Measurements from ENCODE around the gene FBXW8.

The FBXW8 gene

DNA sequence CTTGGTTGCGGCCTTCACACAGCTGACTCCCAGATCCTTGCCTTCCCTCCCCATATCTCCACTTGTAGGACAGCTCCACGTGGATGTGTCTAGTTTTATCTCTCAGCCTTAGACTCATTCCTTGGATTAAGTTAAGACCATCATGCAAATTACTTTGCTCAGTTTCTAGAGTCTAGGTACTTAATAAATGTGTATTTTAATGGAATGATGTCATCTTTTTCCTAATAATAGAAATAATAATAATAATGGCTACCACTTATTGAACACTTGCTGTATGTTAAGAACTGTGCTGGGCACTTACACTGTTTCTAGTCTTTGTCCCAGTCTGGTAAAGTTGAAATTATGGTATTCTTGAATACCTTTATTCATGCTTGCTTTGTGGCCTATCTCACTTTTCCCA, 37.5 kb downstream of the FBXW8 start:
- Histone ChIP-seq H3K4me3 (ENCODE audit: low read length) (no peak overlapping the region), H3K9ac (ENCODE audit: low read length) (no peak overlapping the region), H3K9me3 (ENCODE audit: control insufficient read depth, low read length) (no peaks in the 10 kb centered on the region), H3K27me3 (replicated peaks; ENCODE audit: control insufficient read depth, insufficient read depth, low read length) (no peaks in the 10 kb centered on the region), H3K4me1 (ENCODE audit: control insufficient read depth, insufficient read depth, low read length) (peaks cover 11% of the 10 kb centered on the region), H3K36me3 (ENCODE audit: control insufficient read depth, insufficient read depth, low read length, severe bottlenecking) (peaks cover 59% of the 10 kb centered on the region)
- DNase-seq (ENCODE audit: low read depth), result no peak

GRCh38 chr12:116950628-116951325, 40.0 kb downstream of the FBXW8 start:
- Histone ChIP-seq H3K9me3 (ENCODE audit: control insufficient read depth, low read length) (no peaks in the 10 kb centered on the region), H3K36me3 (ENCODE audit: control insufficient read depth, insufficient read depth, low read length, severe bottlenecking) (peaks cover 51% of the 10 kb centered on the region), H3K27me3 (replicated peaks; ENCODE audit: control insufficient read depth, insufficient read depth, low read length) (no peaks in the 10 kb centered on the region), H3K9ac (ENCODE audit: low read length) (no peak overlapping the region), H3K4me1 (ENCODE audit: control insufficient read depth, insufficient read depth, low read length) (peaks cover 6% of the 10 kb centered on the region), H3K4me3 (ENCODE audit: low read length) (no peak overlapping the region)
- DNase-seq (ENCODE audit: low read depth), result no peak

DNA sequence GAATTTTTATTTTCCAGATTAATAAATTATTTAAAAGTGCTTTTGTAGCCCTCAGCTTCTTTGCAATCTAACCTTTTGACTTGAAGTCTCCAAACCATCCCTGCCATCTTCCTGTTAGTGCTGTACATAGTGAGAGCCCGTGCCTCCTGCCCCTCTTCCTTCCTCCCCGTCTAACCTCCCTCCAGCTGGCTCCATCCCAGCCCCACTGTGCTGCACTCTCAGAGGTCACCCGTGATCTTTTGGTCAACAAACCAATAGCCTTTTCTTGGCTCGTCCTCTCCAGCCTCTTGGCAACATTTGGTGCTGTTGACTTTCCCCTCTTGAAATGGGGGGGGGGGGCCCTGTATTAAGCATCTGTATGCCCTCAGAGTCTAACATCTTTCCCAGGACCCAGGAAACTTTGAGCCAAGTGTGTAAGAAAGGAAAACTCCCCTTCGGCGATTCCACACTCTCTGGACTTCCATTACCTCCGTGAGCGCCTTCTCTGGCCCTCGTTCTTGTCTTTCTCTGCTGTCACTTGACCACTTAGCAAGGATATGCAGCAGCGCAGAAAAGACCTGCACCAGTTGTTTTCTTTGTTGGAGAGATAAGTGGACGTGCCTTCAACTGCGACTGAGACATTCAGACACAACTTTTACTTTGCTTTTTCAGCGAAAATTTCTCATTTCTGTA, 44.1 kb downstream of the FBXW8 start:
- Histone ChIP-seq H3K27me3 (replicated peaks; ENCODE audit: control insufficient read depth, insufficient read depth, low read length) (no peaks in the 10 kb centered on the region), H3K4me1 (ENCODE audit: control insufficient read depth, insufficient read depth, low read length) (peaks cover 24% of the 10 kb centered on the region), H3K4me3 (ENCODE audit: low read length) (no peak overlapping the region), H3K36me3 (ENCODE audit: control insufficient read depth, insufficient read depth, low read length, severe bottlenecking) (peaks cover 19% of the 10 kb centered on the region), H3K9ac (ENCODE audit: low read length) (no peak overlapping the region), H3K9me3 (ENCODE audit: control insufficient read depth, low read length) (no peaks in the 10 kb centered on the region)
- DNase-seq (ENCODE audit: low read depth), result no peak

- peaks cover 27% of the 10 kb centered on the region for H3K4me1 ChIP-seq (ENCODE audit: control insufficient read depth, insufficient read depth, low read length)
- peak; percentile 51 for DNase-seq (ENCODE audit: low read depth)
- H3K9ac ChIP-seq (ENCODE audit: low read length), result no peak overlapping the region
- H3K27me3 ChIP-seq (replicated peaks; ENCODE audit: control insufficient read depth, insufficient read depth, low read length), result no peaks in the 10 kb centered on the region
- peaks cover 13% of the 10 kb centered on the region for H3K36me3 ChIP-seq (ENCODE audit: control insufficient read depth, insufficient read depth, low read length, severe bottlenecking)
- no peak overlapping the region for H3K4me3 ChIP-seq (ENCODE audit: low read length)
- no peaks in the 10 kb centered on the region for H3K9me3 ChIP-seq (ENCODE audit: control insufficient read depth, low read length)
Observed at GRCh38 chr12:116955382-116956021, 44.8 kb downstream of the FBXW8 start.

DNA sequence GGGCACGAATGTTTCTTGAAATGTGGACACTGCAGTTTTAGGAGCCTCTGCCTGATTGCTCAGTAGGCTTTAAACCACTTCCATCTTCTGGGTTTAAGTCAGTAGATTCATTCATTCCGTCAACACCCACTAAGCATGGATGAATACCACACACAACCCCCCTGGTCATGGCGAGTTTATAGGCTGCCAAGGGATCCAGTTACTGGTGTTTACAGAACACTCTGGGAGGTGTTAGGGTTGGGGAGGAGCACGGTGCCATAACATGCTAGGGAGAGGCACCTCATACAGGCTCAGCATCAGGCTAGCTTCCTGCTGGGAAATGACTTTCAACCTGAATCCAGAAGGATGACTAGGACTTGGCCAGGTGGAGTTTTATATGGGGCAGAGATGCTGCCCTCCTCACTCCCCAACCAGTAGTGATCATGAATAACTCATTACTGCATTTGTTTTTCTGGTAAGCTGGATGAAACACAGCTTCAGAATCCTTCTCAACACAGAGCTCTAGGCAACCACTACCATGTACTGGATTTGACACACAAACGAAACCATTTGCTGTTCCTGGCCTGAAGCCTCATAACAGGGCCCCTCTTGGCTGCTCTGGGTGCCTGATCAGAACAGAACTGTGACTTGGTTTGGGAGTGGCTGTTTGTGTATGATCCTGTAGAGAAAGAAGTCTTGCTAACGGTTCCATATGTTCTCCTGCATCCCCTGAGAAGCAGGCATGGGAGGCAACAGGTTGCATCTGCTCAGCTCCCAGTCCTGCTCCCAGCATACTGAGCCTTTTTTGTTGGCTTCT, 47.9 kb downstream of the FBXW8 start:
- no peaks in the 10 kb centered on the region for H3K27me3 ChIP-seq (replicated peaks; ENCODE audit: control insufficient read depth, insufficient read depth, low read length)
- peak; percentile 16 for DNase-seq (ENCODE audit: low read depth)

DNA sequence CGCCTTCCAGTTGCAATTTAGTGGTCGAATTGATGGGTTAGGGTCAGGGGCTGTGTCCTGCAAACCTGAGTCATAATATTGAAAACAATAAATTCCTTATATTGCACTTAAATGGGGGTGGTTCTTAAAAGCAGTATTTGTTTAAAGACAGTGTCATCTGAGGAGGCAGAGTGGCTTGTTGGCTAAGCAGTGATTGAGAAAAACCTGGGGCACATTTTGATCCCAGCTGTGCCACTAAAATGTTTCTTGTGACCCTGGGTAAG, 48.4 kb downstream of the FBXW8 start:
- H3K36me3 ChIP-seq (ENCODE audit: control insufficient read depth, insufficient read depth, low read length, severe bottlenecking), result no peaks in the 10 kb centered on the region
- no peak overlapping the region for H3K9ac ChIP-seq (ENCODE audit: low read length)
- no peaks in the 10 kb centered on the region for H3K27me3 ChIP-seq (replicated peaks; ENCODE audit: control insufficient read depth, insufficient read depth, low read length)
- DNase-seq (ENCODE audit: low read depth), result no peak
- H3K4me3 ChIP-seq (ENCODE audit: low read length), result no peak overlapping the region
- H3K9me3 ChIP-seq (ENCODE audit: control insufficient read depth, low read length), result no peaks in the 10 kb centered on the region
- peaks cover 27% of the 10 kb centered on the region for H3K4me1 ChIP-seq (ENCODE audit: control insufficient read depth, insufficient read depth, low read length)

More for the DNA sequence above, 47.9 kb downstream of the FBXW8 start:
- H3K9ac ChIP-seq (ENCODE audit: low read length), result no peak overlapping the region
- no peak overlapping the region for H3K4me3 ChIP-seq (ENCODE audit: low read length)
- H3K9me3 ChIP-seq (ENCODE audit: control insufficient read depth, low read length), result no peaks in the 10 kb centered on the region
- H3K4me1 ChIP-seq (ENCODE audit: control insufficient read depth, insufficient read depth, low read length), result peaks cover 27% of the 10 kb centered on the region
- H3K36me3 ChIP-seq (ENCODE audit: control insufficient read depth, insufficient read depth, low read length, severe bottlenecking), result no peaks in the 10 kb centered on the region

- Histone ChIP-seq H3K4me1 (ENCODE audit: control insufficient read depth, insufficient read depth, low read length) (peaks cover 27% of the 10 kb centered on the region), H3K27me3 (replicated peaks; ENCODE audit: control insufficient read depth, insufficient read depth, low read length) (no peaks in the 10 kb centered on the region), H3K36me3 (ENCODE audit: control insufficient read depth, insufficient read depth, low read length, severe bottlenecking) (peaks cover 2% of the 10 kb centered on the region), H3K4me3 (ENCODE audit: low read length) (no peak overlapping the region), H3K9me3 (ENCODE audit: control insufficient read depth, low read length) (no peaks in the 10 kb centered on the region), H3K9ac (ENCODE audit: low read length) (no peak overlapping the region)
- no peak for DNase-seq (ENCODE audit: low read depth)
Observed at GRCh38 chr12:116959845-116960514, 49.2 kb downstream of the FBXW8 start.

DNA sequence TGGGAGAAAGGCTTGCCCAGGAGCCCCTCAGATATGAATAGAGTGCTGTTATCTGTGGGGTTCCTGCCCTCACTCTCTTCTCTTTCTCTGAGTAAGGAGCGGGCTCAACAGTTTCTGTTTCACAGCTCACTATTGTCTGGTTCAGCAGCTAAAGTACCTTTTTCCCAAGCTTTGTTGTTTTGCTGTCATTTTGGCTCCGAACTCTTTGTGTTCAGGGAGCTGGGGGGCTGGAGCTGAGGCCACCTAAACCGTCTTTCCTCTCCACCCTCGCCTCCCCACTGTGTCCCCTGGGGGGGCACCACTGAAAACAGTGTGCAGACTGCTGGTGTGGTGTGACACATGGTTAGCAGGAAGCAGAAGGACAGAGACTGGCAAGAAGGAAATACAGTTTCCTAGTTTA, 51.4 kb downstream of the FBXW8 start:
- Histone ChIP-seq H3K9me3 (ENCODE audit: control insufficient read depth, low read length) (no peaks in the 10 kb centered on the region), H3K9ac (ENCODE audit: low read length) (no peak overlapping the region), H3K36me3 (ENCODE audit: control insufficient read depth, insufficient read depth, low read length, severe bottlenecking) (peaks cover 20% of the 10 kb centered on the region), H3K4me3 (ENCODE audit: low read length) (no peak overlapping the region), H3K27me3 (replicated peaks; ENCODE audit: control insufficient read depth, insufficient read depth, low read length) (no peaks in the 10 kb centered on the region), H3K4me1 (ENCODE audit: control insufficient read depth, insufficient read depth, low read length) (peaks cover 17% of the 10 kb centered on the region)
- no peak for DNase-seq (ENCODE audit: low read depth)

DNA sequence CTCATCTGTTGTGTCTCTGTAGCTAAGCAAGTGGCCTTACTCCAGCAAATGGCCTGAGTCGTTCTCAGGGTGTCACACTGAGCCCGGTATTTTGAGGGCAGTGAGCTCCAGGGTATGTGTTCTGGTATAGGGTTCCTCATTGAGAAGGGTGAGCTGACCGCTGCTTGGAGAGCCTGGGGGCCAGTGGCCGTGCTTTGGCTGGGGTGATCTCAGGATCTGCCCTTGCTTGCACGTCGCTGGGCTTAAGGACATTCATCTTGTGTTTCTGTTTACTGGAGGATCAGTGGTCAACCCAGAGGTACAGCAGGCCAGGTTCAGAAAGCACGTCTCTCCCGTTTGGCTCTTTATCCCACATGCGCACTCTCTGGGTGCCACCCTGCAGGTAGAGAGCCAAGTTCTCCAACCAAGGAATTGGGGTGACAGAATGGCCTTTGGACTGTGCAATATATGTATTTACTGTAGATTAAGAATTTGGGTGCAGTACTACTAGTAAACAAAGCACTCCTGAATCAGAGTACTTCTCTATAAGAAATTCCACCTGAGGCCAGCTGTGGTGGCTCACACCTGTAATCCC, 52.1 kb downstream of the FBXW8 start:
- no peak for DNase-seq (ENCODE audit: low read depth)
- no peaks in the 10 kb centered on the region for H3K9me3 ChIP-seq (ENCODE audit: control insufficient read depth, low read length)
- peaks cover 22% of the 10 kb centered on the region for H3K36me3 ChIP-seq (ENCODE audit: control insufficient read depth, insufficient read depth, low read length, severe bottlenecking)
- peaks cover 17% of the 10 kb centered on the region for H3K4me1 ChIP-seq (ENCODE audit: control insufficient read depth, insufficient read depth, low read length)
- no peak overlapping the region for H3K4me3 ChIP-seq (ENCODE audit: low read length)
- no peaks in the 10 kb centered on the region for H3K27me3 ChIP-seq (replicated peaks; ENCODE audit: control insufficient read depth, insufficient read depth, low read length)
- no peak overlapping the region for H3K9ac ChIP-seq (ENCODE audit: low read length)

- no peak for DNase-seq (ENCODE audit: low read depth)
- Histone ChIP-seq H3K4me1 (ENCODE audit: control insufficient read depth, insufficient read depth, low read length) (peaks cover 16% of the 10 kb centered on the region), H3K4me3 (ENCODE audit: low read length) (no peak overlapping the region), H3K27me3 (replicated peaks; ENCODE audit: control insufficient read depth, insufficient read depth, low read length) (no peaks in the 10 kb centered on the region), H3K9ac (ENCODE audit: low read length) (no peak overlapping the region), H3K36me3 (ENCODE audit: control insufficient read depth, insufficient read depth, low read length, severe bottlenecking) (peaks cover 27% of the 10 kb centered on the region), H3K9me3 (ENCODE audit: control insufficient read depth, low read length) (no peaks in the 10 kb centered on the region)
Observed at GRCh38 chr12:116964054-116965050, 53.6 kb downstream of the FBXW8 start.
